Endothelial cell of umbilical vein (primary cell): ENCODE data around the gene BUB3. TPM values are rescaled to one million over a fixed set of nuclear protein-coding genes. Genes with fewer than 3 reads are reported as not detected.

Source experiments
- BruUV-seq: library from RNA; stranded (reverse); fragments of 400-500 nt; replicated peaks from 2 replicates; lab custom pipeline; 2021; lab: Mats Ljungman, UMichigan
- CTCF ChIA-PET: fragments of 300-600, 350-600 bp; sonication (Branson Sonifier 250); formaldehyde crosslinking; loops from one replicate; lab custom pipeline; 2021; ENCODE audit warnings: antibody characterized with exemption, inconsistent platforms; lab: Charles Lee
- POLR2A ChIA-PET: fragments of 300-600, 350-600 bp; sonication (Branson Sonifier 250); formaldehyde crosslinking; loops from one replicate; lab custom pipeline; 2021; ENCODE audit warnings: antibody characterized with exemption, inconsistent platforms; lab: Charles Lee
- DNase-seq: peaks from one replicate; pipeline ENCODE4 v3.0.0-alpha.2; 2011; ENCODE audit warnings: low read depth, low spot score
- FAIRE-seq: peaks from 2 replicates; lab custom pipeline; 2011; peaks lifted over from hg19 to GRCh38; lab: Jason Lieb, UNC
- H2AFZ ChIP-seq: 2 replicates; pipeline ENCODE4 v1.6.0; 2012; ENCODE audit warnings: low read depth, low read length, control low read depth, inconsistent platforms
- H3K27ac ChIP-seq: 2 replicates; pipeline ENCODE4 v1.5.1; 2011; ENCODE audit warnings: low read depth, mild to moderate bottlenecking, control low read depth, low read length, moderate library complexity; ENCODE audit not compliant: insufficient read depth
- H3K27me3 ChIP-seq, 2 experiments: 2 replicates each; pipeline versions ENCODE4 v1.6.0 to v1.6.1; 2011; ENCODE audit warnings: low read length in 2 of 2, mixed read lengths in 1 of 2; ENCODE audit not compliant: control insufficient read depth in 2 of 2, insufficient read depth in 2 of 2
- H3K36me3 ChIP-seq, 2 experiments: 2 replicates in 1 of 2; 3 replicates in 1 of 2; pipeline ENCODE4 v1.5.1; 2011; ENCODE audit warnings: low read length in 2 of 2, mild to moderate bottlenecking in 1 of 2, moderate library complexity in 1 of 2; ENCODE audit not compliant: control insufficient read depth in 2 of 2, insufficient read depth in 2 of 2; ENCODE audit errors: extremely low read depth in 1 of 2
- H3K4me1 ChIP-seq: 3 replicates; pipeline ENCODE4 v1.5.1; 2011; ENCODE audit warnings: mild to moderate bottlenecking, low read length; ENCODE audit not compliant: control insufficient read depth, insufficient read depth; ENCODE audit errors: extremely low read depth
- H3K4me2 ChIP-seq: 2 replicates; pipeline ENCODE4 v1.6.1; 2011; ENCODE audit warnings: low read length, control low read depth, mixed read lengths; ENCODE audit not compliant: insufficient read depth
- H3K4me3 ChIP-seq, 3 experiments: fragments of 200-600 bp in 1 of 3; sonication (generic), shearing (Covaris generic) in 1 of 3; replicated peaks in 1 of 3; 2 replicates each; pipeline ENCODE4 v1.5.1; 2011 to 2016; ENCODE audit warnings: control low read depth in 3 of 3, low read length in 3 of 3, mild to moderate bottlenecking in 2 of 3, inconsistent platforms in 1 of 3, low read depth in 1 of 3, moderate library complexity in 1 of 3; ENCODE audit not compliant: insufficient read depth in 1 of 3
- H3K79me2 ChIP-seq: 2 replicates; pipeline ENCODE4 v1.6.0; 2012; ENCODE audit warnings: low read length, inconsistent platforms; ENCODE audit not compliant: control insufficient read depth, insufficient read depth
- H3K9ac ChIP-seq: replicated peaks from 2 replicates; pipeline ENCODE3; 2011; ENCODE audit warnings: low read length, control low read depth; ENCODE audit not compliant: insufficient read depth; ENCODE audit errors: extremely low read depth
- H3K9me1 ChIP-seq: replicated peaks from 3 replicates; pipeline ENCODE4 v1.6.0; 2011; ENCODE audit warnings: mild to moderate bottlenecking, low read length; ENCODE audit not compliant: control insufficient read depth, insufficient read depth; ENCODE audit errors: extremely low read depth
- H3K9me3 ChIP-seq: replicated peaks from 2 replicates; pipeline ENCODE4 v1.5.1; 2012; ENCODE audit warnings: low read length, inconsistent platforms; ENCODE audit not compliant: control insufficient read depth, insufficient read depth
- H4K20me1 ChIP-seq: replicated peaks from 2 replicates; pipeline ENCODE3; 2011; ENCODE audit warnings: mild to moderate bottlenecking, low read length; ENCODE audit not compliant: control insufficient read depth, insufficient read depth; ENCODE audit errors: extremely low read depth
- CTCF ChIP-seq, 2 donors: IDR thresholded peaks; 1 replicate in 1 of 2; 2 replicates in 1 of 2; pipeline ENCODE4 v1.5.1; 2011; ENCODE audit warnings: low read length in 2 of 2, mild to moderate bottlenecking in 2 of 2, moderate library complexity in 2 of 2, control low read depth in 1 of 2, inconsistent platforms in 1 of 2, low read depth in 1 of 2; ENCODE audit not compliant: insufficient read depth in 1 of 2; ENCODE audit errors: extremely low read depth in 1 of 2
- EZH2 ChIP-seq: IDR thresholded peaks from 2 replicates; pipeline ENCODE4 v1.6.1; 2012; ENCODE audit warnings: borderline replicate concordance, low read depth, mild to moderate bottlenecking, moderate library complexity, low read length, inconsistent platforms; ENCODE audit not compliant: severe bottlenecking
- FOS ChIP-seq: IDR thresholded peaks from 2 replicates; pipeline ENCODE4 v1.6.1; 2011; ENCODE audit warnings: mild to moderate bottlenecking, low read length, moderate library complexity, borderline replicate concordance; ENCODE audit not compliant: insufficient read depth
- GATA2 ChIP-seq: IDR thresholded peaks from 2 replicates; pipeline ENCODE4 v1.7.0; 2011; ENCODE audit warnings: low read depth, mild to moderate bottlenecking, moderate library complexity, mixed read lengths, low read length; ENCODE audit not compliant: insufficient read length, insufficient read depth
- JUN ChIP-seq: IDR thresholded peaks from 2 replicates; pipeline ENCODE4 v1.6.1; 2011; ENCODE audit warnings: borderline replicate concordance, low read depth; ENCODE audit not compliant: insufficient read length, insufficient read depth
- MAX ChIP-seq: IDR thresholded peaks from 2 replicates; pipeline ENCODE4 v1.6.1; 2011; ENCODE audit not compliant: insufficient read depth, insufficient read length
- MYC ChIP-seq: IDR thresholded peaks from one replicate; pipeline ENCODE4 v1.6.1; 2011; ENCODE audit warnings: mild to moderate bottlenecking, low read depth, low read length
- POLR2A ChIP-seq: IDR thresholded peaks from 2 replicates; pipeline ENCODE4 v1.6.1; 2012; ENCODE audit warnings: low read depth, mild to moderate bottlenecking, control low read depth, low read length
- POLR2AphosphoS5 ChIP-seq: IDR thresholded peaks from 2 replicates; pipeline ENCODE4 v1.6.1; 2012; ENCODE audit warnings: low read depth, mild to moderate bottlenecking, control low read depth, low read length, moderate library complexity; ENCODE audit not compliant: insufficient read depth
- dilution Hi-C: fragments of 300-500 bp; cut with MboI; formaldehyde crosslinking; loops from one replicate; pipeline ENCODE4 v1.15.0; 2019; ENCODE audit warnings: low sequenced_read_pairs; ENCODE audit not compliant: extremely low pct_ligation_motif_present
- intact Hi-C: fragments of 100-400 bp; cut with micrococcal nuclease; formaldehyde crosslinking; loops from one replicate; pipeline ENCODE4 v1.10.0; 2022
- polyA plus RNA-seq, 4 experiments: library from polyadenylated mRNA; depleted of rRNA in 3 of 4; stranded (reverse) in 3 of 4; unstranded in 1 of 4; fragments of >200 nt; gene quantifications; 2 replicates each; pipeline versions ENCODE4 v1.2.1 to v1.2.3, GENCODE V29; 2011 to 2012; ENCODE audit warnings: missing spikeins in 1 of 4
- total RNA-seq: library from RNA; stranded (reverse); gene quantifications from 2 replicates; pipeline ENCODE4 v1.2.3, GENCODE V29; 2021

Gene BUB3
- total and polyA plus RNA-seq, 2 donors (not counting 3 experiments of a cell fraction or from before 2014, with no cell fraction given): 156 to 193 TPM

- H3K79me2 ChIP-seq: no peaks in the 10 kb centered on the region
- H2AFZ ChIP-seq: no peak overlapping the region
- H3K9me3 ChIP-seq: no peaks in the 10 kb centered on the region
- no peaks in the 10 kb centered on the region for H3K4me1 ChIP-seq
- H4K20me1 ChIP-seq: no peaks in the 10 kb centered on the region
- no peak overlapping the region for H3K4me3 ChIP-seq
- intact Hi-C loops (no loop called here), dilution Hi-C loops (no loop called here)
- no peak for DNase-seq
- H3K9me1 ChIP-seq: no peaks in the 10 kb centered on the region
- FAIRE-seq: no peak
- no peaks in the 10 kb centered on the region for H3K27me3 ChIP-seq
- H3K4me2 ChIP-seq: no peak overlapping the region
- no peak overlapping the region for H3K9ac ChIP-seq
- no peaks in the 10 kb centered on the region for H3K36me3 ChIP-seq
- H3K27ac ChIP-seq: no peak overlapping the region
- BruUV-seq: no TSS peak
- ChIA-PET CTCF (no interaction called here), POLR2A (no interaction called here)
- TF ChIP-seq POLR2AphosphoS5 (no peak), MYC (no peak), MAX (no peak), GATA2 (no peak), EZH2 (no peak), JUN (no peak), CTCF (IDR thresholded peaks at IDR 0.05; ENCODE audit: extremely low read depth in 1 of 2, insufficient read depth in 1 of 2, low read depth in 1 of 2, low read length in 2 of 2) (no peak), FOS (no peak), POLR2A (no peak)
Measured at GRCh38 chr10:123213192-123213591, 59.0 kb downstream of the BUB3 start.

Other genes with a start within 250 kb of the BUB3 start
- gene FAM24A, start 243.8 kb upstream of the BUB3 start, total RNA-seq: not detected in 2 replicates
- gene FAM24A, start 243.8 kb upstream of the BUB3 start, polyA plus RNA-seq: not detected in 2 replicates
- gene C10orf88, start 200.2 kb upstream of the BUB3 start, total RNA-seq: 10.6 and 13.2 TPM in 2 replicates
- 2.5 and 3.6 TPM in 2 replicates for gene C10orf88, start 200.2 kb upstream of the BUB3 start, polyA plus RNA-seq
- gene PSTK, start 174.0 kb upstream of the BUB3 start, total RNA-seq: 1.6 and 2.7 TPM in 2 replicates
- 1.7 and 2.2 TPM in 2 replicates for gene PSTK, start 174.0 kb upstream of the BUB3 start, polyA plus RNA-seq
- gene IKZF5, start 145.6 kb upstream of the BUB3 start, total RNA-seq: 10.0 and 10.3 TPM in 2 replicates
- gene IKZF5, start 145.6 kb upstream of the BUB3 start, polyA plus RNA-seq: 4.5 and 7.1 TPM in 2 replicates
- 10.8 and 15.2 TPM in 2 replicates for gene ACADSB, start 145.4 kb upstream of the BUB3 start, total RNA-seq
- 2.6 and 3.1 TPM in 2 replicates for gene ACADSB, start 145.4 kb upstream of the BUB3 start, polyA plus RNA-seq
- gene HMX3, start 18.4 kb upstream of the BUB3 start, total RNA-seq: not detected in 2 replicates
- gene HMX3, start 18.4 kb upstream of the BUB3 start, polyA plus RNA-seq: not detected in 2 replicates
- gene HMX2, start 6.3 kb upstream of the BUB3 start, total RNA-seq: not detected in 2 replicates
- not detected in 2 replicates for gene HMX2, start 6.3 kb upstream of the BUB3 start, polyA plus RNA-seq